ENCODE measurements around the gene C10orf53. TPM values are rescaled to one million over a fixed set of nuclear protein-coding genes. Genes with fewer than 3 reads are reported as not detected.
A peak's percentile ranks its signal among the peaks of the same experiment; 100 is the strongest.

C10orf53 gene
- total RNA-seq, 1 donor from 2014 or later, result not detected

DNA sequence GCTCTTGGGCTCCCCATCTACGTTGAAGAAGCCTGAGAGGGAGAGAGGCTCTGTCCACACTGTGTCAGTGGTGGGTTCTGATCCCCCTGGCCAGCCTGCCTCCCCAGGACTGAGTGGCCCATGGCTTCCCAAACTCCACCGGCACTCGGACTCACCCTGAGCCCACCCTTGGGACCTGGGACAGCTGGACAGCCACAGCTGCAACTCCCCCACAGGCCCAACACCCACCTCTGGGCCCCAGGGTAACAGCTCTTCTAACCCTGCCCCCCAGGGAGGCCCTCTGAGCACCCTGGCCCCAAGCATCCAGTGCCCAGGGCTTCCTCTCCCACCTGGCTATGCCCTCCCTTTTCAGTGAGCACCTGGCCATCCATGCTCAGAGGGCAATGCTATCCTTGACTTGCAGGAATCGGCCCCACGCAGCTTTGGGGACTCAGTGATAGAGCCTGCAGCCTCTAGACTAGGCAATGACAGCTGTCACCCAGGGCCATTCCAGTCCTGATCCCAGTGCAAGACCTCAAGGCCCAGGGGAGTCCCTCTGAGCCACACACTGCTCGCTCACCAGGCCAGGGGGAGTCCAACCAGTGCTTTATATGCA, 64.7 kb downstream of the C10orf53 start:
- DNase-seq (ENCODE audit: low spot score), result no peak
- H3K4me3 Mint-ChIP-seq, result no peak overlapping the region
- H3K4me2 ChIP-seq, result no peak overlapping the region
- TF ChIP-seq EZH2phosphoT487 (IDR thresholded peaks at IDR 0.05) (no peak), EZH2 (IDR thresholded peaks at IDR 0.05) (no peak)
- TF ChIP-seq, protein P1, sequence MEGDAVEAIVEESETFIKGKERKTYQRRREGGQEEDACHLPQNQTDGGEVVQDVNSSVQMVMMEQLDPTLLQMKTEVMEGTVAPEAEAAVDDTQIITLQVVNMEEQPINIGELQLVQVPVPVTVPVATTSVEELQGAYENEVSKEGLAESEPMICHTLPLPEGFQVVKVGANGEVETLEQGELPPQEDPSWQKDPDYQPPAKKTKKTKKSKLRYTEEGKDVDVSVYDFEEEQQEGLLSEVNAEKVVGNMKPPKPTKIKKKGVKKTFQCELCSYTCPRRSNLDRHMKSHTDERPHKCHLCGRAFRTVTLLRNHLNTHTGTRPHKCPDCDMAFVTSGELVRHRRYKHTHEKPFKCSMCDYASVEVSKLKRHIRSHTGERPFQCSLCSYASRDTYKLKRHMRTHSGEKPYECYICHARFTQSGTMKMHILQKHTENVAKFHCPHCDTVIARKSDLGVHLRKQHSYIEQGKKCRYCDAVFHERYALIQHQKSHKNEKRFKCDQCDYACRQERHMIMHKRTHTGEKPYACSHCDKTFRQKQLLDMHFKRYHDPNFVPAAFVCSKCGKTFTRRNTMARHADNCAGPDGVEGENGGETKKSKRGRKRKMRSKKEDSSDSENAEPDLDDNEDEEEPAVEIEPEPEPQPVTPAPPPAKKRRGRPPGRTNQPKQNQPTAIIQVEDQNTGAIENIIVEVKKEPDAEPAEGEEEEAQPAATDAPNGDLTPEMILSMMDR (IDR thresholded peaks at IDR 0.05), result no peak
- H3K79me2 ChIP-seq (ENCODE audit: low read depth), result no peaks in the 10 kb centered on the region
- no peaks in the 10 kb centered on the region for H3K27me3 ChIP-seq
- no peaks in the 10 kb centered on the region for H3K4me1 ChIP-seq
- H3K27me3 Mint-ChIP-seq (ENCODE audit: insufficient read depth, low read depth), result peaks cover 4% of the 10 kb centered on the region
- H3K9ac ChIP-seq, result no peak overlapping the region
- H3F3A ChIP-seq (ENCODE audit: low read depth), result no peaks in the 10 kb centered on the region
- no peak overlapping the region for H3K27ac ChIP-seq
- no peaks in the 10 kb centered on the region for H3K9me3 Mint-ChIP-seq
- no peaks in the 10 kb centered on the region for H3K9me3 ChIP-seq (ENCODE audit: low read depth)
- H3K4me1 Mint-ChIP-seq, result peaks cover 10% of the 10 kb centered on the region
- no peak overlapping the region for H2AFZ ChIP-seq (replicated peaks)
- H3K27ac Mint-ChIP-seq, result no peak overlapping the region
- no peak overlapping the region for H3K4me3 ChIP-seq
- H3K36me3 ChIP-seq, result no peaks in the 10 kb centered on the region
- H3K36me3 Mint-ChIP-seq, result no peaks in the 10 kb centered on the region
- no peaks in the 10 kb centered on the region for H4K20me1 ChIP-seq (ENCODE audit: low read depth)

DNA sequence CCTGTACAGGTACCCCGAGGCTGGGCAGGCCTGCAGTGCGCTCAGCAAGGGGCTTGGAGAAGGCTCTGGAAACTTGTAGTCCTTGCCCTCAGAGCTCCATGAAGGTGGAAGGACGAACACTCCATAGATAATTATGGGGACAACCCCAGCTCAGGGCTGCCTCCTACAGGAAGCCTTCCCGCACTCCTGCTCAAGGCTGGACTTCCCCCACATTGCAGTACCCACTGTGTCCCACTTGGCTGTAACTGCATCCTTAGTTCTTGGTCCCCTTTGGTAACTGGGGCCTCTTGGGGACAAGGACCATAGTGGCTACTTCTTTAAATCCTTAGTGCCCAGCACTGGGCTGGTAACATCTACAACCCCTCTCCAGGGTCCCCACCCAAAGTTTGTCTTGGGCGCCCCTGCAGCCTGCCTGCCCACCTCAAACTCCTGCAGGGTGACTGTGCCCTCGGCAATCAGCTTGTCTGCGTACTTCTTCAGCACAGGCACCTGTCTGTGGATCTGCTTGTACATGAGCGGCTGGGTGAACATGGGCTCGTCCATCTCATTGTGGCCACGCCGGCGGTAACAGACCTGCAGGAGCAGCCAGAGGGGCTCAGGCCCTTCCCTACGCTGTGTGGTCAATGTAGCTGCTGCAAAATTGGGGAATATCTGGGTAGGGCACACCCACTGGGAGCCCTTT, 65.6 kb downstream of the C10orf53 start:
- H3K27me3 ChIP-seq, result no peaks in the 10 kb centered on the region
- H3F3A ChIP-seq (ENCODE audit: low read depth), result no peaks in the 10 kb centered on the region
- no peaks in the 10 kb centered on the region for H3K79me2 ChIP-seq (ENCODE audit: low read depth)
- H3K4me1 ChIP-seq, result no peaks in the 10 kb centered on the region
- H3K4me3 ChIP-seq, result no peak overlapping the region
- H3K27ac ChIP-seq, result no peak overlapping the region
- Mint-ChIP-seq H3K36me3 (no peaks in the 10 kb centered on the region), H3K9me3 (no peaks in the 10 kb centered on the region), H3K4me1 (peaks cover 10% of the 10 kb centered on the region), H3K27me3 (ENCODE audit: insufficient read depth, low read depth) (peaks cover under 1% of the 10 kb centered on the region), H3K4me3 (no peak overlapping the region), H3K27ac (peak overlapping the region; percentile 39)
- H4K20me1 ChIP-seq (ENCODE audit: low read depth), result no peaks in the 10 kb centered on the region
- no peak overlapping the region for H3K9ac ChIP-seq
- peak; percentile 14 for DNase-seq (ENCODE audit: low spot score)
- H3K36me3 ChIP-seq, result no peaks in the 10 kb centered on the region
- H2AFZ ChIP-seq (replicated peaks), result no peak overlapping the region
- no peak overlapping the region for H3K4me2 ChIP-seq
- TF ChIP-seq EZH2phosphoT487 (IDR thresholded peaks at IDR 0.05), result no peak
- TF ChIP-seq, protein P1 (IDR thresholded peaks at IDR 0.05), result peak; percentile 17
- no peaks in the 10 kb centered on the region for H3K9me3 ChIP-seq (ENCODE audit: low read depth)

DNA sequence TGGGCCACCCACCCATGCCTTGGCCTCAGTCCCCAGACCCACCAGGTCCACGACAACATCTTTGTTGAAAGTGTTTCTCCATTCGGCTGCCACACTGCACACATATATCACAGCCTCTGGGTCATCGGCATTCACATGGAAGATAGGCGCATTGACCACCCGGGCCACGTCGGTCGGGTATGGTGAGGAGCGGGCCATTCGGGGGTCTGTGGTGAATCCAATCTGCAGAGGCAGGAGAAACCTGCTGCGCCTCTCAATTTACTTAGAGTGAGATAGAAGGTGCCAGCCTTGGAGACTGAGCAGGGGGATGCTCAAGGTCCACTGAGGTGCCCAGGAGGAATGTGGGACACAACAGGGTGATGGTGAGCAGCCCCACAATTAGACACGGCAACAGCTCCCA, 66.3 kb downstream of the C10orf53 start:
- H3K4me1 ChIP-seq, result no peaks in the 10 kb centered on the region
- Mint-ChIP-seq H3K4me3 (no peak overlapping the region), H3K36me3 (no peaks in the 10 kb centered on the region), H3K27ac (peak overlapping the region; percentile 39), H3K9me3 (no peaks in the 10 kb centered on the region), H3K4me1 (peaks cover 10% of the 10 kb centered on the region), H3K27me3 (ENCODE audit: insufficient read depth, low read depth) (no peaks in the 10 kb centered on the region)
- H3K36me3 ChIP-seq, result no peaks in the 10 kb centered on the region
- H3K9ac ChIP-seq, result no peak overlapping the region
- no peaks in the 10 kb centered on the region for H3K27me3 ChIP-seq
- H3K4me2 ChIP-seq, result no peak overlapping the region
- TF ChIP-seq EZH2 (IDR thresholded peaks at IDR 0.05) (no peak), EZH2phosphoT487 (IDR thresholded peaks at IDR 0.05) (no peak)
- TF ChIP-seq, protein P1 (IDR thresholded peaks at IDR 0.05), result no peak
- H4K20me1 ChIP-seq (ENCODE audit: low read depth), result no peaks in the 10 kb centered on the region
- no peaks in the 10 kb centered on the region for H3F3A ChIP-seq (ENCODE audit: low read depth)
- DNase-seq (ENCODE audit: low spot score), result no peak
- H3K9me3 ChIP-seq (ENCODE audit: low read depth), result no peaks in the 10 kb centered on the region
- no peak overlapping the region for H3K27ac ChIP-seq
- H3K79me2 ChIP-seq (ENCODE audit: low read depth), result no peaks in the 10 kb centered on the region
- no peak overlapping the region for H3K4me3 ChIP-seq
- no peak overlapping the region for H2AFZ ChIP-seq (replicated peaks)
